ENCODE data around the gene PRICKLE2.

PRICKLE2 gene

GRCh38 chr3:64188810-64189560 is 36.3 kb downstream of the PRICKLE2 start:
- H3K18ac ChIP-seq (ENCODE audit: low read length) = no peak overlapping the region
- no peak overlapping the region for H3K23ac ChIP-seq (ENCODE audit: low read length)
- H2BK15ac ChIP-seq (replicated peaks; ENCODE audit: low read depth) = no peak overlapping the region
- DNase-seq = peak; percentile 96
- no peak overlapping the region for H2AK5ac ChIP-seq (ENCODE audit: low read length)
- no peak overlapping the region for H3K4ac ChIP-seq (ENCODE audit: low read depth, low read length)
- peak overlapping the region; percentile 18 for H3K56ac ChIP-seq (ENCODE audit: low read length)
- H2BK120ac ChIP-seq (ENCODE audit: low read depth, low read length) = no peak overlapping the region
- no peak overlapping the region for H4K8ac ChIP-seq (ENCODE audit: low read depth, low read length)
- H3K79me2 ChIP-seq (ENCODE audit: control insufficient read depth, insufficient read depth, low read length) = no peaks in the 10 kb centered on the region
- peaks cover 8% of the 10 kb centered on the region for H3K4me1 ChIP-seq (ENCODE audit: control insufficient read depth, low read depth, low read length)
- H3K27me3 ChIP-seq (ENCODE audit: insufficient read depth, low read length, poor library complexity) = no peaks in the 10 kb centered on the region
- H4K5ac ChIP-seq (ENCODE audit: low read length) = no peak overlapping the region
- no peaks in the 10 kb centered on the region for H3K36me3 ChIP-seq (ENCODE audit: control insufficient read depth, insufficient read depth, low read length)
- H3K9ac ChIP-seq (ENCODE audit: low read length) = no peak overlapping the region
- H2BK5ac ChIP-seq (ENCODE audit: low read length) = no peak overlapping the region
- no peaks in the 10 kb centered on the region for H3K79me1 ChIP-seq (ENCODE audit: low read length)
- no peak overlapping the region for H3K4me3 ChIP-seq (ENCODE audit: low read length)
- no CpG with 5 or more reads among the region's 7 CpGs for WGBS (ENCODE audit: extremely low coverage, insufficient coverage, low lambda C conversion rate)
- no peak overlapping the region for H3K4me2 ChIP-seq (ENCODE audit: low read length)
- H3K27ac ChIP-seq (ENCODE audit: low read depth, low read length) = no peak overlapping the region

GRCh38 chr3:64187065-64187959 is 38.0 kb downstream of the PRICKLE2 start:
- Histone ChIP-seq H3K27me3 (ENCODE audit: insufficient read depth, low read length, poor library complexity) (no peaks in the 10 kb centered on the region), H3K9ac (ENCODE audit: low read length) (no peak overlapping the region), H3K4ac (ENCODE audit: low read depth, low read length) (no peak overlapping the region), H2BK15ac (replicated peaks; ENCODE audit: low read depth) (no peak overlapping the region), H2AK5ac (ENCODE audit: low read length) (no peak overlapping the region), H3K18ac (ENCODE audit: low read length) (no peak overlapping the region), H4K8ac (ENCODE audit: low read depth, low read length) (no peak overlapping the region), H3K23ac (ENCODE audit: low read length) (no peak overlapping the region), H2BK5ac (ENCODE audit: low read length) (no peak overlapping the region), H3K36me3 (ENCODE audit: control insufficient read depth, insufficient read depth, low read length) (no peaks in the 10 kb centered on the region), H3K79me1 (ENCODE audit: low read length) (no peaks in the 10 kb centered on the region), H3K4me3 (ENCODE audit: low read length) (no peak overlapping the region), H4K5ac (ENCODE audit: low read length) (no peak overlapping the region), H2BK120ac (ENCODE audit: low read depth, low read length) (no peak overlapping the region), H3K4me2 (ENCODE audit: low read length) (no peak overlapping the region), H3K79me2 (ENCODE audit: control insufficient read depth, insufficient read depth, low read length) (no peaks in the 10 kb centered on the region), H3K4me1 (ENCODE audit: control insufficient read depth, low read depth, low read length) (peaks cover 8% of the 10 kb centered on the region), H3K56ac (ENCODE audit: low read length) (no peak overlapping the region), H3K27ac (ENCODE audit: low read depth, low read length) (no peak overlapping the region)
- no peak for DNase-seq
- WGBS (ENCODE audit: extremely low coverage, insufficient coverage, low lambda C conversion rate) = no CpG with 5 or more reads among the region's 9 CpGs

DNA sequence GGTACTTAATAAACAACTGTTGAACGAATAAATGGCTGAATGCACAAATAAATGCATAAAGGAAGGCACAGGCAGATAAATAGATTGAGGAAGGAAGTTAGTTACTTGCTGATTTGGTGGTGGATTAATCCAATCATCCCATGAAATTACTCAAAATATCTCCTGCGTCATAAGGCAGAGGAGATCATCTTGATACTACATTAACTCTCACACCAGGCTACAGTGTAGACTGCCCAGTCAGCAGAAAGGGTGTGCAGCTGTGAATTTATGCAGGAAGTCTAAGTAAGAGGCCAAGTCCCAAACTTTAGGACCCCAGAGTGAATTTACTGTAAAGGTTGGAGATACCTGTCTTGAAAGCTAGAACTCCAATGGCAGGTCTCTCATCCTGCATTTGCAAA is 38.6 kb downstream of the PRICKLE2 start:
- Histone ChIP-seq H3K27ac (ENCODE audit: low read depth, low read length) (no peak overlapping the region), H3K23ac (ENCODE audit: low read length) (no peak overlapping the region), H2AK5ac (ENCODE audit: low read length) (no peak overlapping the region), H2BK120ac (ENCODE audit: low read depth, low read length) (no peak overlapping the region), H4K5ac (ENCODE audit: low read length) (no peak overlapping the region), H3K4me1 (ENCODE audit: control insufficient read depth, low read depth, low read length) (peaks cover 8% of the 10 kb centered on the region), H2BK15ac (replicated peaks; ENCODE audit: low read depth) (no peak overlapping the region), H3K27me3 (ENCODE audit: insufficient read depth, low read length, poor library complexity) (no peaks in the 10 kb centered on the region), H3K4me2 (ENCODE audit: low read length) (no peak overlapping the region), H3K4ac (ENCODE audit: low read depth, low read length) (no peak overlapping the region), H3K9ac (ENCODE audit: low read length) (no peak overlapping the region), H2BK5ac (ENCODE audit: low read length) (no peak overlapping the region), H3K36me3 (ENCODE audit: control insufficient read depth, insufficient read depth, low read length) (no peaks in the 10 kb centered on the region), H3K18ac (ENCODE audit: low read length) (no peak overlapping the region), H3K79me2 (ENCODE audit: control insufficient read depth, insufficient read depth, low read length) (no peaks in the 10 kb centered on the region), H3K56ac (ENCODE audit: low read length) (no peak overlapping the region), H3K4me3 (ENCODE audit: low read length) (no peak overlapping the region), H3K79me1 (ENCODE audit: low read length) (no peaks in the 10 kb centered on the region), H4K8ac (ENCODE audit: low read depth, low read length) (no peak overlapping the region)
- no CpG with 5 or more reads among the region's 2 CpGs for WGBS (ENCODE audit: extremely low coverage, insufficient coverage, low lambda C conversion rate)
- no peak for DNase-seq

- Histone ChIP-seq H3K4me1 (ENCODE audit: control insufficient read depth, low read depth, low read length) (peaks cover 8% of the 10 kb centered on the region), H3K79me1 (ENCODE audit: low read length) (no peaks in the 10 kb centered on the region), H3K4ac (ENCODE audit: low read depth, low read length) (no peak overlapping the region), H3K36me3 (ENCODE audit: control insufficient read depth, insufficient read depth, low read length) (no peaks in the 10 kb centered on the region), H4K5ac (ENCODE audit: low read length) (no peak overlapping the region), H4K8ac (ENCODE audit: low read depth, low read length) (no peak overlapping the region), H2BK5ac (ENCODE audit: low read length) (no peak overlapping the region), H3K4me3 (ENCODE audit: low read length) (no peak overlapping the region), H3K27ac (ENCODE audit: low read depth, low read length) (no peak overlapping the region), H3K27me3 (ENCODE audit: insufficient read depth, low read length, poor library complexity) (no peaks in the 10 kb centered on the region), H3K18ac (ENCODE audit: low read length) (no peak overlapping the region), H2BK120ac (ENCODE audit: low read depth, low read length) (no peak overlapping the region), H3K9ac (ENCODE audit: low read length) (no peak overlapping the region), H3K4me2 (ENCODE audit: low read length) (no peak overlapping the region), H3K23ac (ENCODE audit: low read length) (no peak overlapping the region), H3K79me2 (ENCODE audit: control insufficient read depth, insufficient read depth, low read length) (no peaks in the 10 kb centered on the region), H2BK15ac (replicated peaks; ENCODE audit: low read depth) (no peak overlapping the region), H3K56ac (ENCODE audit: low read length) (no peak overlapping the region), H2AK5ac (ENCODE audit: low read length) (no peak overlapping the region)
- no peak for DNase-seq
- WGBS (ENCODE audit: extremely low coverage, insufficient coverage, low lambda C conversion rate) = no CpG with 5 or more reads among the region's 2 CpGs
These were observed 39.8 kb downstream of the PRICKLE2 start for GRCh38 chr3:64185436-64185835.

GRCh38 chr3:64184621-64185020 is 40.6 kb downstream of the PRICKLE2 start:
- no peaks in the 10 kb centered on the region for H3K79me1 ChIP-seq (ENCODE audit: low read length)
- no peak overlapping the region for H2BK15ac ChIP-seq (replicated peaks; ENCODE audit: low read depth)
- WGBS (ENCODE audit: extremely low coverage, insufficient coverage, low lambda C conversion rate) = no CpG with 5 or more reads among the region's 3 CpGs
- no peak overlapping the region for H3K18ac ChIP-seq (ENCODE audit: low read length)
- H3K9ac ChIP-seq (ENCODE audit: low read length) = no peak overlapping the region
- no peak for DNase-seq
- no peaks in the 10 kb centered on the region for H3K79me2 ChIP-seq (ENCODE audit: control insufficient read depth, insufficient read depth, low read length)
- no peak overlapping the region for H2BK5ac ChIP-seq (ENCODE audit: low read length)
- no peaks in the 10 kb centered on the region for H3K36me3 ChIP-seq (ENCODE audit: control insufficient read depth, insufficient read depth, low read length)
- no peak overlapping the region for H3K4me2 ChIP-seq (ENCODE audit: low read length)
- no peak overlapping the region for H4K8ac ChIP-seq (ENCODE audit: low read depth, low read length)
- peaks cover 8% of the 10 kb centered on the region for H3K4me1 ChIP-seq (ENCODE audit: control insufficient read depth, low read depth, low read length)
- H3K4me3 ChIP-seq (ENCODE audit: low read length) = no peak overlapping the region
- no peak overlapping the region for H3K27ac ChIP-seq (ENCODE audit: low read depth, low read length)
- H2BK120ac ChIP-seq (ENCODE audit: low read depth, low read length) = no peak overlapping the region
- no peak overlapping the region for H2AK5ac ChIP-seq (ENCODE audit: low read length)
- no peak overlapping the region for H3K56ac ChIP-seq (ENCODE audit: low read length)
- no peaks in the 10 kb centered on the region for H3K27me3 ChIP-seq (ENCODE audit: insufficient read depth, low read length, poor library complexity)
- no peak overlapping the region for H4K5ac ChIP-seq (ENCODE audit: low read length)
- H3K23ac ChIP-seq (ENCODE audit: low read length) = no peak overlapping the region
- no peak overlapping the region for H3K4ac ChIP-seq (ENCODE audit: low read depth, low read length)
